Fibroblast of mammary gland (primary cell): ENCODE data around the gene GATAD2B.

Experiments used
- DNase-seq: peaks from one replicate; pipeline ENCODE4 v3.0.0-alpha.2; 2010; ENCODE audit warnings: low read depth
- H3K4me3 ChIP-seq: 2 replicates; pipeline ENCODE4 v1.5.1; 2011; ENCODE audit warnings: low read depth, mild to moderate bottlenecking, low read length, moderate library complexity; ENCODE audit not compliant: control insufficient read depth
- TF ChIP-seq, protein P1 (sequence below): conservative IDR thresholded peaks from 2 replicates; pipeline ENCODE4 v1.5.1; 2011; ENCODE audit warnings: low read depth, low read length, inconsistent platforms; ENCODE audit not compliant: control insufficient read depth, insufficient read depth

The GATAD2B gene

DNA sequence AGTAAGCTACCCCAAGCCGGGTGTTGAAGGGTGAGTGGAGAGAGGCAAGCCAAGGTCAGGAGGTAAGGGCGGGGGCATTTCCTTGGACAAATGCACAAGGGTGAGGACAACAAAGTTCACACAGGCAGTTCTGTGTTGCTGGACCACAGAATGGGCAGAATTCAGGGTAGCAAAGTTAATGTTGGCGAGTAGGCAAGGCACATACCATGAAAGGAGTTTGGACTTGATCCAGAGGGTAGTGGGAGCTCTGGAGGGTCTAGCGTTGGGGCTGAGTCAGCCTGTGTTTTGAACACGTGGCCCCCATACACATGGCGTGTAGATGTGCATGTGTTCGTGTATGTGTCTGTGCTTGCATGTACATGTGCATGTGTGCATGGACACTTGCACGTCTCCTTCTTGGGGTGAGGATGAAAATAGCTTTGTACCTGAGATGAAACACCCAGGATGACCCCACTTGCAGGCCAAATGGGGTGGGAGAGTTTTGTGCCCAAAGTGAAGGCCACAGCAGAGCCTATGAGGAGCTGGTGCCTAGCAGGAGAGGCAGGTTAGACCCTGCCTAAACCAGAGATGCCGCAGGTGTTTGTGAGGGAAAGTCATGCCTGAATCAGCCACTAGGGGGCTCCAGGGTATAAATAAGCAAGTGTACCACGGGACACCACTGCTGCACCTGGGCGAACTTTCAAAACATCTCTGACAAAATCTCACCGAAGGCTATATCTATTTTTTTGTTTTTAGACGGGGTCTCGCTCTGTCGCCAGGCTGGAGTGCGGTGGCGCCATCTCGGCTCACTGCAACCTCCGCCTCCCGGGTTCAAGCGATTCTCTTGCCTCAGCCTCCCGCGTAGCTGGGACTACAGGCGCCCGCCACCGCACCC is 125.7 kb downstream of the GATAD2B start:
- TF ChIP-seq, protein P1, sequence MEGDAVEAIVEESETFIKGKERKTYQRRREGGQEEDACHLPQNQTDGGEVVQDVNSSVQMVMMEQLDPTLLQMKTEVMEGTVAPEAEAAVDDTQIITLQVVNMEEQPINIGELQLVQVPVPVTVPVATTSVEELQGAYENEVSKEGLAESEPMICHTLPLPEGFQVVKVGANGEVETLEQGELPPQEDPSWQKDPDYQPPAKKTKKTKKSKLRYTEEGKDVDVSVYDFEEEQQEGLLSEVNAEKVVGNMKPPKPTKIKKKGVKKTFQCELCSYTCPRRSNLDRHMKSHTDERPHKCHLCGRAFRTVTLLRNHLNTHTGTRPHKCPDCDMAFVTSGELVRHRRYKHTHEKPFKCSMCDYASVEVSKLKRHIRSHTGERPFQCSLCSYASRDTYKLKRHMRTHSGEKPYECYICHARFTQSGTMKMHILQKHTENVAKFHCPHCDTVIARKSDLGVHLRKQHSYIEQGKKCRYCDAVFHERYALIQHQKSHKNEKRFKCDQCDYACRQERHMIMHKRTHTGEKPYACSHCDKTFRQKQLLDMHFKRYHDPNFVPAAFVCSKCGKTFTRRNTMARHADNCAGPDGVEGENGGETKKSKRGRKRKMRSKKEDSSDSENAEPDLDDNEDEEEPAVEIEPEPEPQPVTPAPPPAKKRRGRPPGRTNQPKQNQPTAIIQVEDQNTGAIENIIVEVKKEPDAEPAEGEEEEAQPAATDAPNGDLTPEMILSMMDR: peak; percentile 85
- DNase-seq: peak; percentile 68
- H3K4me3 ChIP-seq: no peak overlapping the region

DNA sequence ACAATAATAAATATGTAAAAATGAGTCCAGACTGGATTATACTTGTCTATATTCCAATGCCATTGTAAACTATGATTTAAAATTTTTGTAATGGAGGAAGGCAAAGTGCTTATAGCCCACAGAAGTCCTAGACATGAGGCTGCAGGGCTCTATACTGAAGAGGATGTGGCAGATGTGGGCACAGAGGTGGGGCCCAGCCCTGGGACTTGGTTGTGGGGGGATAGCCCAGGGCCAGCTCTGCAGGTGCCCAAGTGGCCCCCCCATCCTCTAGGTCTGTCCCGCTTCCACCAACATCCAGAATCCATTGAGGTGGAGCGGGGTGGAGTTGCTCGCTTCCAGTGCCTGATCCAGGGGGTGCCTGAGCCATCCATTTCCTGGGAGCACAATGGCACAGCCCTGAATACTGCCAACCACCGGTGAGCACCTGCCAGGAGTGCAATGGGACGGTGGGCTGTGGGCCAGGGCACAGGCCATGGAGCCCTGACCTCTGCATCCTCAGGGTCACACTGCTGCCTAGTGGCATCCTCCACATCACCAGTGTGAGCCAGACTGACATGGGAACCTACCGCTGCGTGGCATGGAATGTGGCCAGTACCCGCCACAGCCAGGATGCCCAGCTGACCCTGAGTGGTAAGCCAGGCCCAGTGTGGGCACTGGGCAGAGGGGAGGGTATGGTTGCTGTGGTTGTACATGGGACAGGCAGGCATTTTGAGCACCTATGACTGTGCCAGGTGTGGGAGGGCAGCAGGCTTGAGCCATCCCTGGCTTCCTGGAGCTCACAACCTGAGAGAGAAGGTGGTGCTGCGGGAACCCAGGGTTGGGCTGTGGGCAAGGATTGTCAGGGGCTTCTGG is 126.6 kb downstream of the GATAD2B start:
- DNase-seq: no peak
- H3K4me3 ChIP-seq: no peak overlapping the region
- TF ChIP-seq, protein P1: no peak

DNA sequence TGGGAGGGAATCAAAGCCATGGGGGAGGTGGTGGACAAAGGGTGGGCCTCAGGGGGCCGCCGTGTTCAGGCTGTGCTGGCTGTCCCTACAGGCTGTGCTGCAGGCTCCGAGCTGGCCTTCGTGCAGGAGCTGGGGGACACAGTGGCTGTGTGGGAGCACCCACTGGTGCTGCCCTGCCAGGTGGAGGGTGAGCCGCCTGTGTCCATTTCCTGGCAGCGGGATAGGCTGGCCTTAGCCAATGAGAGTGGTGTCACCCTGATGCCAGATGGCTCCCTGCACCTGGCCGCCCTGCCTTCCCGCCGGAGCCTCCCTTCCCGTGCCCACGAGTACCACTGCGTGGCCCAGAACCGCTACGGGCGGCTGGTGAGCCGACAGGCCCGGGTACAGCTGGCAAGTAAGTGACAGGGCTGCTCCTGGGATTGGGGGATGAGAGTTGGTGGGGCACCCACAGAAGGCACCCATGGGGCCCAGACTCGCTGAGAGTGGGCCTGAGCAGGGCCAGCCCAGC is 127.4 kb downstream of the GATAD2B start:
- TF ChIP-seq, protein P1: no peak
- no peak overlapping the region for H3K4me3 ChIP-seq
- no peak for DNase-seq

DNA sequence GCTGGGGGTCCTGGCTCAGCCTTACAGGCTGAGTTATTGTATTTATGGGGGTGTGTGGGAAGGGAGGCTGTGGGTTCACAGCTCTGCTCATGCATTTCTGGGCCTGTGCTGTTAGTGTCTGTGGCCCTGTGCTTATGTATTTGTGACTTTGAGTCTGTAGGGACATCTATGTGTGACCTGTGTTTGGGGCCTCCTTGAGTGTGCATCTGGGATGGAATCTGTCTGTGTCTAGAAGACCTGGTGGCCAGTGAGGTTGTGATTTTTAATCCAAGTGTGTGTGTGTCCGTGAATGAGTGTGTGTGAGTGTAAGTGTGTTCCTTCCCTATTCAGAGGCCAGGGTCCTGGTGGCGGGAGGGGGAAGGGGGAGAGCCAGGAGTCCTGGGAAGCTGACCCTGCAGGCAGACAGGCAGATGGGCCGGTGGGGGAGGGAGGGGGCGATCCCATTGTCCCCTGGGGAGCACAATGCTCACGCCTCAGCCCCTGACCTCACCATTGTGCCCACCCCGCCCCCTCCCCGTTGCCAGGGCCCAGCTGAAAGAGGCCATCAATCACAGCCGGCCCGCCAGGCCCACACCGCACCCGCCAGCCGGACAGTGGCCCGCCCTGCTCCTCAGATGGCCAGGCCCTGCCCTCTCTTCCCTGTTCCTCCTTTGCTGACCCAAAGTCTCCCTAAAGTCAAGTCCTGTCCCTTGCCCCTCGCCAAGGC is 128.0 kb downstream of the GATAD2B start:
- no peak for DNase-seq
- no peak overlapping the region for H3K4me3 ChIP-seq
- TF ChIP-seq, protein P1: no peak

DNA sequence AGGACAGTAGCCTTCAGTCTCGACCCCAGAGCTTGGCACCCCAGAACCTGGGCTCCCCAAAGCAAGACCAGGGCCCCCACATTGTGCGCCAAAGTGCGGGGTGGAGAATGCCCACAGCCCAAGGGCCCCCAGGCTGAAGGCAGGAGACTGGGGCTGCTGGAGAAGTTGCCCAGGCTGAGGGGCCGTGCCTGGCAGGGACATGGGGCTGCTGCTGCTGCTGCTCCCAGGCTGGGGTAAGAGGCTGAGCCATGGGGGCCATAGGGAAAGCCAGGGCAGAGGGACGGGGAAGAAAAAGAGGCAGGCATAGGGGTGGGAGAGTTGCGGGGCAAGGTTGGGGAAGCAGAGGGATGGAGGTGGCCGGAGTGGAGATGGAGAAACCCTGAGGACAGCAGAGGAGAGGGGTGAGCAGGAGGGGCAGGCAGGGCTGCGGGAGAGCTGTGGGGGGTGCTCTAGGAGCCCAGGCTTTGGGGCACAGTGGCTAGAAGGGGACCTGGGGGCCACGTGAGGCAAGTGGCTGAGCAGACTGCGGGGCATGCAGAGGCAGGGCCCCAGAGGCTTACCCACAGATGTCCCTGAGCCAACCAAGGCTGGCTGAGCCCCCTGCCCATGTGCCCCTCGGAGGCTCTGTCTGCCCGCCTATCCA is 128.7 kb downstream of the GATAD2B start:
- H3K4me3 ChIP-seq: no peak overlapping the region
- DNase-seq: no peak
- TF ChIP-seq, protein P1: no peak
